Mucosa of descending colon (tissue), 3 donors: Measurements from ENCODE around the gene GRAMD1C. TPM values are rescaled to one million over a fixed set of nuclear protein-coding genes. Genes with fewer than 3 reads are reported as not detected.
A peak's percentile ranks its signal among the peaks of the same experiment; 100 is the strongest.

Experiments used
- ATAC-seq: fragments of 200-7000 bp; cut with Tn5 transposase; one replicate; pipeline ENCODE4 v1.9.1; 2020; ENCODE audit warnings: mild to moderate bottlenecking, moderate library complexity
- DNase-seq, 3 donors: peaks; one replicate each; pipeline ENCODE4 v3.0.0-alpha.2; 2020
- H3K36me3 ChIP-seq: fragments of 200-600 bp; one replicate; pipeline ENCODE4 v1.8.0; 2021; ENCODE audit warnings: low read depth, mild to moderate bottlenecking
- H3K4me1 ChIP-seq: fragments of 200-600 bp; one replicate; pipeline ENCODE4 v1.8.0; 2021; ENCODE audit warnings: low read depth, mild to moderate bottlenecking
- H3K4me3 ChIP-seq: fragments of 200-600 bp; one replicate; pipeline ENCODE4 v1.8.0; 2021; ENCODE audit warnings: mild to moderate bottlenecking
- H3K9me3 ChIP-seq: fragments of 200-600 bp; one replicate; pipeline ENCODE4 v1.8.0; 2021; ENCODE audit warnings: mild to moderate bottlenecking
- intact Hi-C, 2 donors: fragments of 100-400 bp; cut with DNase I in 1 of 2; cut with micrococcal nuclease in 1 of 2; formaldehyde crosslinking; loops; one replicate each; pipeline versions ENCODE4 v1.11.0 to v1.11.1; 2022; cut with DNase I, micrococcal nuclease
- total RNA-seq, 3 donors: library from RNA; stranded (reverse); fragmentation: NEBNext Ultra II Directional in 2 of 3; extraction: Animal tissue kit (Norgen Biotek cat#: 25700) in 2 of 3; gene quantifications; one replicate each; pipeline versions ENCODE4 v1.2.1 to v1.2.4, GENCODE V29; 2021 to 2023
- TF ChIP-seq, protein P1 (sequence below): fragments of 200-600 bp; IDR thresholded peaks from one replicate; pipeline ENCODE4 v1.8.0; 2022; ENCODE audit warnings: antibody characterized with exemption, mild to moderate bottlenecking
- donor health status: DM: no; HTN: no; CAD: no; lungs with moderate emphysema.
- donor health status: DM: no; HTN: no; CAD: no.
- donor health status: DM: no; HTN: yes; CAD: no.

Gene GRAMD1C
- total RNA-seq, 3 donors from 2014 or later: 5.7 to 19.5 (median 8.6) TPM

- TF ChIP-seq, protein P1, sequence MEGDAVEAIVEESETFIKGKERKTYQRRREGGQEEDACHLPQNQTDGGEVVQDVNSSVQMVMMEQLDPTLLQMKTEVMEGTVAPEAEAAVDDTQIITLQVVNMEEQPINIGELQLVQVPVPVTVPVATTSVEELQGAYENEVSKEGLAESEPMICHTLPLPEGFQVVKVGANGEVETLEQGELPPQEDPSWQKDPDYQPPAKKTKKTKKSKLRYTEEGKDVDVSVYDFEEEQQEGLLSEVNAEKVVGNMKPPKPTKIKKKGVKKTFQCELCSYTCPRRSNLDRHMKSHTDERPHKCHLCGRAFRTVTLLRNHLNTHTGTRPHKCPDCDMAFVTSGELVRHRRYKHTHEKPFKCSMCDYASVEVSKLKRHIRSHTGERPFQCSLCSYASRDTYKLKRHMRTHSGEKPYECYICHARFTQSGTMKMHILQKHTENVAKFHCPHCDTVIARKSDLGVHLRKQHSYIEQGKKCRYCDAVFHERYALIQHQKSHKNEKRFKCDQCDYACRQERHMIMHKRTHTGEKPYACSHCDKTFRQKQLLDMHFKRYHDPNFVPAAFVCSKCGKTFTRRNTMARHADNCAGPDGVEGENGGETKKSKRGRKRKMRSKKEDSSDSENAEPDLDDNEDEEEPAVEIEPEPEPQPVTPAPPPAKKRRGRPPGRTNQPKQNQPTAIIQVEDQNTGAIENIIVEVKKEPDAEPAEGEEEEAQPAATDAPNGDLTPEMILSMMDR: no peak
- ATAC-seq: peak; percentile 58
- Histone ChIP-seq H3K4me3 (no peak overlapping the region), H3K4me1 (peaks cover 5% of the 10 kb centered on the region), H3K9me3 (no peaks in the 10 kb centered on the region), H3K36me3 (no peaks in the 10 kb centered on the region)
- intact Hi-C loops: no loop called here
- DNase-seq: no peak
Measured at GRCh38 chr3:113829576-113830354, 8.8 kb upstream of the GRAMD1C start.

DNA sequence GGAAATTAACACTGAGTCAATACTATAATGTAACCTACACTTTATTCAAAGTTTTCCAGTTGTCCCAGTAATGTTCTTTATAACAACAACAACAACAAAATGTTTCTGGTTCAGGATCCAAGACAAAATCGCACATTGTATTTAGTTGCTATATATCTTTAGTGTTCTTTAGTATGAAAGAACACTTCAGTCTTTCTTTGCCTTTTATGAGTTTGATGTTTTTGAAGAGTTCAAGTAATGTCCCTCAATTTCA, 7.6 kb upstream of the GRAMD1C start:
- peaks cover 5% of the 10 kb centered on the region for H3K4me1 ChIP-seq
- DNase-seq (no peak), ATAC-seq (no peak)
- intact Hi-C loops: no loop called here
- H3K9me3 ChIP-seq: no peaks in the 10 kb centered on the region
- TF ChIP-seq, protein P1: no peak
- H3K36me3 ChIP-seq: no peaks in the 10 kb centered on the region
- H3K4me3 ChIP-seq: no peak overlapping the region

- intact Hi-C loops: no loop called here
- H3K9me3 ChIP-seq: no peaks in the 10 kb centered on the region
- no peaks in the 10 kb centered on the region for H3K36me3 ChIP-seq
- H3K4me3 ChIP-seq: no peak overlapping the region
- no peak for DNase-seq
- TF ChIP-seq, protein P1: no peak
- no peak for ATAC-seq
- peaks cover 5% of the 10 kb centered on the region for H3K4me1 ChIP-seq
Measured at GRCh38 chr3:113832477-113833164, 6.0 kb upstream of the GRAMD1C start.

- intact Hi-C loops: no loop called here
- ATAC-seq (no peak), DNase-seq (no peak)
Measured at GRCh38 chr3:113834983-113835382, 3.6 kb upstream of the GRAMD1C start.

GRCh38 chr3:113839551-113839950, 963 bp downstream of the GRAMD1C start:
- no peaks in the 10 kb centered on the region for H3K36me3 ChIP-seq
- DNase-seq (no peak), ATAC-seq (no peak)
- TF ChIP-seq, protein P1: no peak
- peaks cover 7% of the 10 kb centered on the region for H3K4me1 ChIP-seq
- no peaks in the 10 kb centered on the region for H3K9me3 ChIP-seq
- intact Hi-C loops: no loop called here
- H3K4me3 ChIP-seq: no peak overlapping the region

More at GRCh38 chr3:113834983-113835382, 3.6 kb upstream of the GRAMD1C start:
- Histone ChIP-seq H3K4me3 (no peak overlapping the region), H3K4me1 (peaks cover 13% of the 10 kb centered on the region), H3K9me3 (no peaks in the 10 kb centered on the region), H3K36me3 (no peaks in the 10 kb centered on the region)
- TF ChIP-seq, protein P1: no peak
